MM.1S (cell line): ENCODE measurements around the gene MYO9B.

Source experiments
- DNase-seq: peaks from one replicate; pipeline ENCODE4 v3.0.0-alpha.2; 2015
- H2AFZ ChIP-seq: fragments of 300-600 bp; sonication (generic); 2 replicates; pipeline ENCODE4 v1.6.0; 2016; ENCODE audit warnings: antibody characterized with exemption, low read length
- H3F3A ChIP-seq: fragments of 300-600 bp; sonication (generic); 2 replicates; pipeline ENCODE4 v1.6.1; 2016; ENCODE audit warnings: mild to moderate bottlenecking, antibody characterized with exemption, low read length, moderate library complexity, mixed read lengths; ENCODE audit not compliant: insufficient read depth
- H3K27ac ChIP-seq: fragments of 300-600 bp; sonication (generic); 2 replicates; pipeline ENCODE4 v1.5.1; 2016; ENCODE audit warnings: mild to moderate bottlenecking, low read length
- H3K27me3 ChIP-seq: fragments of 300-600 bp; sonication (generic); replicated peaks from 2 replicates; pipeline ENCODE4 v1.6.0; 2016; ENCODE audit warnings: low read length; ENCODE audit not compliant: insufficient read depth
- H3K36me3 ChIP-seq: fragments of 300-600 bp; sonication (generic); replicated peaks from 2 replicates; pipeline ENCODE4 v1.6.1; 2016; ENCODE audit warnings: mild to moderate bottlenecking, low read length, mixed read lengths; ENCODE audit not compliant: insufficient read depth
- H3K4me1 ChIP-seq: fragments of 300-600 bp; sonication (generic); 2 replicates; pipeline ENCODE4 v1.6.1; 2016; ENCODE audit warnings: low read length, mixed read lengths
- H3K4me2 ChIP-seq: fragments of 300-600 bp; sonication (generic); 2 replicates; pipeline ENCODE4 v1.6.0; 2016; ENCODE audit warnings: low read depth, low read length
- H3K4me3 ChIP-seq: fragments of 300-600 bp; sonication (generic); 2 replicates; pipeline ENCODE4 v1.5.1; 2016; ENCODE audit warnings: low read length, mixed read lengths
- H3K79me2 ChIP-seq: fragments of 300-600 bp; sonication (generic); 2 replicates; pipeline ENCODE4 v1.6.1; 2016; ENCODE audit warnings: mixed run types, low read length, mixed read lengths
- H3K9ac ChIP-seq: fragments of 300-600 bp; sonication (generic); 2 replicates; pipeline ENCODE4 v1.6.1; 2016; ENCODE audit warnings: low read length, mixed read lengths
- H3K9me2 ChIP-seq: fragments of 300-600 bp; sonication (generic); replicated peaks from 2 replicates; pipeline ENCODE4 v1.6.1; 2016; ENCODE audit warnings: mild to moderate bottlenecking, low read length, mixed read lengths; ENCODE audit not compliant: insufficient read depth
- H3K9me3 ChIP-seq: fragments of 300-600 bp; sonication (generic); replicated peaks from 2 replicates; pipeline ENCODE4 v1.6.1; 2016; ENCODE audit warnings: mild to moderate bottlenecking, low read length, mixed read lengths; ENCODE audit not compliant: insufficient read depth
- H4K20me1 ChIP-seq: fragments of 300-600 bp; sonication (generic); 2 replicates; pipeline ENCODE4 v1.6.1; 2016; ENCODE audit warnings: mild to moderate bottlenecking, low read length, moderate library complexity, mixed read lengths; ENCODE audit not compliant: insufficient read depth
- EZH2 ChIP-seq: fragments of 300-600 bp; sonication (generic); optimal IDR thresholded peaks from 2 replicates; pipeline ENCODE3; 2017; ENCODE audit warnings: low read depth, mild to moderate bottlenecking, antibody characterized with exemption, low read length, mixed read lengths
- EZH2phosphoT487 ChIP-seq: fragments of 300-600 bp; sonication (generic); IDR thresholded peaks from 2 replicates; pipeline ENCODE4 v1.6.1; 2018; ENCODE audit warnings: antibody characterized with exemption, low read length
- TF ChIP-seq, protein P1 (sequence below): fragments of 300-600 bp; sonication (generic); IDR thresholded peaks from 2 replicates; pipeline ENCODE4 v1.5.1; 2016; ENCODE audit warnings: antibody characterized with exemption, low read length, mixed read lengths

Gene MYO9B

DNA sequence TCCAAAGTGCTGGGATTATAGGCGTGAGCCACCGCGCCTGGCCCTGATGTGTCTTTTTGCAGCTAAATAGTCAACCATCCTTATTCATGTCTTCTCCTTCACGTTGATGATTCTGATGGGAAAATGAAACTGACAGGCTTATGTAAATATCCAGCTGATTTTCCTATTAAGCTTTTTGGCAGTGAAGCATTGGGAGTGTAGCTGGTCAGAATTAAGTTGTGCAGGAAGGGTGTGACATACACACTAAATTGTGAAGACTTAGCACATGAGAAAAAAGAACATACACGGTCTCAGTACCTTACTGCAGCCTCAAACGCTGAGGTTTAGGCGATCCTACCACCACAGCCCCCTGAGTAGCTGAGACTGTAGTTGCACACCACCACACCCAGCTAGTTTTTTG is 89.1 kb downstream of the MYO9B start:
- Histone ChIP-seq H4K20me1 (no peaks in the 10 kb centered on the region), H2AFZ (no peak overlapping the region), H3K4me1 (no peaks in the 10 kb centered on the region), H3K36me3 (no peaks in the 10 kb centered on the region), H3K9me3 (no peaks in the 10 kb centered on the region), H3K27me3 (no peaks in the 10 kb centered on the region), H3K4me2 (no peak overlapping the region), H3K27ac (no peak overlapping the region), H3K9me2 (no peaks in the 10 kb centered on the region), H3K4me3 (no peak overlapping the region), H3F3A (no peaks in the 10 kb centered on the region), H3K79me2 (no peaks in the 10 kb centered on the region), H3K9ac (no peak overlapping the region)
- no peak for DNase-seq
- TF ChIP-seq EZH2phosphoT487 (no peak), EZH2 (no peak)
- TF ChIP-seq, protein P1, sequence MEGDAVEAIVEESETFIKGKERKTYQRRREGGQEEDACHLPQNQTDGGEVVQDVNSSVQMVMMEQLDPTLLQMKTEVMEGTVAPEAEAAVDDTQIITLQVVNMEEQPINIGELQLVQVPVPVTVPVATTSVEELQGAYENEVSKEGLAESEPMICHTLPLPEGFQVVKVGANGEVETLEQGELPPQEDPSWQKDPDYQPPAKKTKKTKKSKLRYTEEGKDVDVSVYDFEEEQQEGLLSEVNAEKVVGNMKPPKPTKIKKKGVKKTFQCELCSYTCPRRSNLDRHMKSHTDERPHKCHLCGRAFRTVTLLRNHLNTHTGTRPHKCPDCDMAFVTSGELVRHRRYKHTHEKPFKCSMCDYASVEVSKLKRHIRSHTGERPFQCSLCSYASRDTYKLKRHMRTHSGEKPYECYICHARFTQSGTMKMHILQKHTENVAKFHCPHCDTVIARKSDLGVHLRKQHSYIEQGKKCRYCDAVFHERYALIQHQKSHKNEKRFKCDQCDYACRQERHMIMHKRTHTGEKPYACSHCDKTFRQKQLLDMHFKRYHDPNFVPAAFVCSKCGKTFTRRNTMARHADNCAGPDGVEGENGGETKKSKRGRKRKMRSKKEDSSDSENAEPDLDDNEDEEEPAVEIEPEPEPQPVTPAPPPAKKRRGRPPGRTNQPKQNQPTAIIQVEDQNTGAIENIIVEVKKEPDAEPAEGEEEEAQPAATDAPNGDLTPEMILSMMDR: no peak

DNA sequence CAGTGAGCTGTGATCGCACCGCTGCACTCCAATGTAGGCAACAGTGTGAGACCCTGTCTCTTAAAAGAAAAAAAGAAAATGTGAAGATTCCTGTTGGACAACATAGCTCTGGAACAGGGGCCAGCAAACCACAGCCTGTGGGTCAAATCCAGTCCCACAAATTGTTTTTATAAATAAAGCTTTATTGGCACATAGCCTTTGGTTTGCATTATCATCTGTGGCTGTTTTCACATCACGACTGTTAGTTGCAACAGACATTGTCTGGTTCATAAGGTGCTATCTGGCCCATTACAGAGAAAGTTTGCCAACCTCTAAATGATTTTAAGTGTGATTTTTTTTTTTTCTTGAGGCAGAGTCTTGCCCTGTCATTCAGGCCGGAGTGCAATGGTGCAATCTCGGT is 90.1 kb downstream of the MYO9B start:
- H3K9me3 ChIP-seq: no peaks in the 10 kb centered on the region
- H3K4me3 ChIP-seq: no peak overlapping the region
- no peaks in the 10 kb centered on the region for H4K20me1 ChIP-seq
- H3K27me3 ChIP-seq: no peaks in the 10 kb centered on the region
- no peak for DNase-seq
- H3K27ac ChIP-seq: no peak overlapping the region
- no peaks in the 10 kb centered on the region for H3K79me2 ChIP-seq
- H3K36me3 ChIP-seq: no peaks in the 10 kb centered on the region
- no peak for TF ChIP-seq EZH2phosphoT487
- no peak for TF ChIP-seq EZH2
- TF ChIP-seq, protein P1: no peak
- H3K9ac ChIP-seq: no peak overlapping the region
- no peaks in the 10 kb centered on the region for H3K9me2 ChIP-seq
- no peaks in the 10 kb centered on the region for H3F3A ChIP-seq
- no peak overlapping the region for H2AFZ ChIP-seq
- H3K4me1 ChIP-seq: no peaks in the 10 kb centered on the region
- H3K4me2 ChIP-seq: no peak overlapping the region

- Histone ChIP-seq H3K9me3 (no peaks in the 10 kb centered on the region), H3K9ac (no peak overlapping the region), H4K20me1 (no peaks in the 10 kb centered on the region), H3K79me2 (no peaks in the 10 kb centered on the region), H3K27me3 (no peaks in the 10 kb centered on the region), H3K36me3 (no peaks in the 10 kb centered on the region), H3K4me2 (no peak overlapping the region), H2AFZ (no peak overlapping the region), H3K4me3 (no peak overlapping the region), H3K27ac (no peak overlapping the region), H3F3A (no peaks in the 10 kb centered on the region), H3K4me1 (no peaks in the 10 kb centered on the region), H3K9me2 (no peaks in the 10 kb centered on the region)
- DNase-seq: no peak
- TF ChIP-seq, protein P1: no peak
- TF ChIP-seq EZH2 (no peak), EZH2phosphoT487 (no peak)
Observed at GRCh38 chr19:17170538-17171297, 95.1 kb downstream of the MYO9B start.
